WTC11 (cell line): Measurements from ENCODE around the gene LAMC3. TPM values are rescaled to one million over a fixed set of nuclear protein-coding genes. Genes with fewer than 3 reads are reported as not detected.
A peak's percentile ranks its signal among the peaks of the same experiment; 100 is the strongest.

Experiments used
- ATAC-seq: fragments of 200-7000 bp; cut with Tn5 transposase; 2 replicates; pipeline ENCODE4 v1.10.0; 2021; ENCODE audit warnings: mild to moderate bottlenecking, moderate library complexity
- CTCF ChIA-PET: fragments of 300-600 bp; sonication (Branson Sonifier 250); formaldehyde crosslinking; loops from one replicate; lab custom pipeline; 2021; ENCODE audit warnings: antibody characterized with exemption; lab: Charles Lee
- POLR2A ChIA-PET: fragments of 350-600 bp; sonication (Branson Sonifier 250); formaldehyde crosslinking; loops from one replicate; lab custom pipeline; 2021; ENCODE audit warnings: antibody characterized with exemption; lab: Charles Lee
- DNase-seq: peaks from one replicate; pipeline ENCODE4 v3.0.0; 2021; ENCODE audit warnings: low spot score
- H3K27ac Mint-ChIP-seq: 2 replicates; pipeline ENCODE4 v1.8.0; 2021; ENCODE audit warnings: mixed read lengths
- H3K27me3 Mint-ChIP-seq: 2 replicates; pipeline ENCODE4 v1.8.0; 2021; ENCODE audit warnings: low read depth, mild to moderate bottlenecking, moderate library complexity, mixed read lengths
- H3K36me3 Mint-ChIP-seq: 2 replicates; pipeline ENCODE4 v1.8.0; 2021; ENCODE audit warnings: mixed read lengths
- H3K4me1 Mint-ChIP-seq: 2 replicates; pipeline ENCODE4 v1.8.0; 2022; ENCODE audit warnings: mixed read lengths
- H3K4me3 Mint-ChIP-seq: 2 replicates; pipeline ENCODE4 v1.8.0; 2021; ENCODE audit warnings: mild to moderate bottlenecking, moderate library complexity, mixed read lengths
- H3K9me3 Mint-ChIP-seq: 2 replicates; pipeline ENCODE4 v1.8.0; 2021; ENCODE audit warnings: mixed read lengths
- CDX4 ChIP-seq: fragments of 250-450 bp; sonication (Bioruptor Pico); IDR thresholded peaks from 2 replicates; pipeline ENCODE4 v1.9.0; 2021; ENCODE audit warnings: moderate library complexity, mild to moderate bottlenecking, inconsistent platforms, borderline replicate concordance
- CTCF ChIP-seq: fragments of 200-600 bp; IDR thresholded peaks from 2 replicates; pipeline ENCODE4 v1.8.0; 2022; ENCODE audit warnings: antibody characterized with exemption
- E2F4 ChIP-seq: sonication (generic); formaldehyde crosslinking; IDR thresholded peaks from 2 replicates; pipeline ENCODE4 v1.8.1; 2022; ENCODE audit warnings: low read depth, mild to moderate bottlenecking, moderate library complexity, missing genetic modification reagents, borderline replicate concordance
- EMX1 ChIP-seq: fragments of 250-450 bp; sonication (Bioruptor Pico); IDR thresholded peaks from 2 replicates; pipeline ENCODE4 v1.8.0; 2021; ENCODE audit warnings: mild to moderate bottlenecking
- ERG ChIP-seq: fragments of 250-450 bp; sonication (Bioruptor Pico); IDR thresholded peaks from 2 replicates; pipeline ENCODE4 v1.8.0; 2021; ENCODE audit warnings: mild to moderate bottlenecking
- FOXJ3 ChIP-seq: sonication (generic); formaldehyde crosslinking; IDR thresholded peaks from 2 replicates; pipeline ENCODE4 v1.9.0; 2021; ENCODE audit warnings: missing genetic modification reagents, mild to moderate bottlenecking, borderline replicate concordance
- GTF2I ChIP-seq: fragments of 250-450 bp; sonication (Bioruptor Pico); conservative IDR thresholded peaks from 2 replicates; pipeline ENCODE4 v1.4.0; 2021; ENCODE audit warnings: mild to moderate bottlenecking
- HMGA2 ChIP-seq: fragments of 250-450 bp; sonication (Bioruptor Pico); IDR thresholded peaks from 2 replicates; pipeline ENCODE4 v1.4.0; 2021; ENCODE audit warnings: mild to moderate bottlenecking, moderate library complexity
- MLX ChIP-seq: sonication (generic); formaldehyde crosslinking; IDR thresholded peaks from 2 replicates; pipeline ENCODE4 v1.8.1; 2023; ENCODE audit warnings: mild to moderate bottlenecking, missing genetic modification reagents, moderate library complexity
- MXD4 ChIP-seq: fragments of 250-450 bp; sonication (Bioruptor Pico); IDR thresholded peaks from 2 replicates; pipeline ENCODE4 v1.8.0; 2021; ENCODE audit warnings: mild to moderate bottlenecking, moderate library complexity, borderline replicate concordance
- NFE2L1 ChIP-seq: sonication (generic); formaldehyde crosslinking; IDR thresholded peaks from 2 replicates; pipeline ENCODE4 v1.8.1; 2023; ENCODE audit warnings: missing genetic modification reagents
- NFYB ChIP-seq: sonication (generic); formaldehyde crosslinking; conservative IDR thresholded peaks from 2 replicates; pipeline ENCODE4 v1.8.0; 2022; ENCODE audit warnings: low read depth, missing genetic modification reagents
- NR3C1 ChIP-seq: sonication (generic); formaldehyde crosslinking; conservative IDR thresholded peaks from 2 replicates; pipeline ENCODE4 v1.8.1; 2023; ENCODE audit warnings: low read depth, mild to moderate bottlenecking, missing genetic modification reagents
- SMAD3 ChIP-seq: sonication (generic); formaldehyde crosslinking; IDR thresholded peaks from 2 replicates; pipeline ENCODE4 v1.8.0; 2022; ENCODE audit warnings: missing genetic modification reagents, mild to moderate bottlenecking, borderline replicate concordance
- SOX15 ChIP-seq: fragments of 250-450 bp; sonication (Bioruptor Pico); IDR thresholded peaks from 2 replicates; pipeline ENCODE4 v1.9.0; 2021; ENCODE audit warnings: mild to moderate bottlenecking
- TEAD4 ChIP-seq: sonication (generic); formaldehyde crosslinking; IDR thresholded peaks from 2 replicates; pipeline ENCODE4 v1.8.0; 2022; ENCODE audit warnings: mild to moderate bottlenecking, missing genetic modification reagents
- TP53 ChIP-seq: sonication (generic); formaldehyde crosslinking; IDR thresholded peaks from 2 replicates; pipeline ENCODE4 v1.8.1; 2023; ENCODE audit warnings: mild to moderate bottlenecking, missing genetic modification reagents
- ZBTB43 ChIP-seq: sonication (generic); formaldehyde crosslinking; IDR thresholded peaks from 2 replicates; pipeline ENCODE4 v1.8.1; 2023; ENCODE audit warnings: mild to moderate bottlenecking, missing genetic modification reagents
- ZNF121 ChIP-seq: sonication (generic); formaldehyde crosslinking; IDR thresholded peaks from 2 replicates; pipeline ENCODE4 v1.8.0; 2023; ENCODE audit warnings: missing genetic modification reagents
- ZNF396 ChIP-seq: fragments of 250-450 bp; sonication (Bioruptor Pico); IDR thresholded peaks from 2 replicates; pipeline ENCODE4 v1.8.0; 2021; ENCODE audit warnings: mild to moderate bottlenecking, moderate library complexity, borderline replicate concordance
- ZNF671 ChIP-seq: fragments of 250-450 bp; sonication (Bioruptor Pico); IDR thresholded peaks from 2 replicates; pipeline ENCODE4 v1.8.0; 2021; ENCODE audit warnings: mild to moderate bottlenecking
- total RNA-seq: library from RNA; stranded (reverse); gene quantifications from 3 replicates; pipeline ENCODE4 v1.2.3, GENCODE V29; 2021

Gene LAMC3
- total RNA-seq, 1 experiment from 2014 or later, result 50.9 TPM

GRCh38 chr9:131015112-131015511, 6.1 kb downstream of the LAMC3 start:
- ChIA-PET POLR2A (no interaction called here), CTCF (no interaction called here)
- Mint-ChIP-seq H3K9me3 (peaks cover under 1% of the 10 kb centered on the region; the same call in 1 of the 2 replicates), H3K4me3 (no peak overlapping the region), H3K36me3 (peaks cover 3% of the 10 kb centered on the region; the same call in 1 of the 2 replicates), H3K27me3 (no peaks in the 10 kb centered on the region), H3K27ac (no peak overlapping the region), H3K4me1 (peaks cover 43% of the 10 kb centered on the region)
- ATAC-seq (no peak), DNase-seq (no peak)
- TF ChIP-seq EMX1 (CRISPR knock-in tag) (no peak), NFYB (CRISPR knock-in tag) (no peak), SMAD3 (no peak), SOX15 (CRISPR knock-in tag) (no peak), FOXJ3 (CRISPR knock-in tag) (no peak), ERG (CRISPR knock-in tag) (no peak), MXD4 (CRISPR knock-in tag) (no peak), ZBTB43 (CRISPR knock-in tag) (no peak), CTCF (no peak), E2F4 (no peak), ZNF121 (CRISPR knock-in tag) (no peak), NR3C1 (CRISPR knock-in tag) (no peak)

GRCh38 chr9:131015876-131016397, 7.0 kb downstream of the LAMC3 start:
- peak overlapping the region; percentile 95 for H3K27ac Mint-ChIP-seq
- DNase-seq, result no peak
- peaks cover 3% of the 10 kb centered on the region; the same call in 1 of the 2 replicates for H3K36me3 Mint-ChIP-seq
- CTCF ChIA-PET, result interaction anchor here (1.8 to 3.0 kb wide), 2 partner anchors 18 to 30 kb away, joined by 11 to 35 read pairs; no protein-coding TSS in a partner anchor
- TF ChIP-seq GTF2I (0 out of 2 replicates have a peak, but pooled peaks have one; percentile 43), ZNF396 (CRISPR knock-in tag) (no peak), TEAD4 (no peak)
- TF ChIP-seq, all 79 proteins: peak for 1
- Mint-ChIP-seq H3K4me1 (peaks cover 35% of the 10 kb centered on the region), H3K9me3 (peaks cover 4% of the 10 kb centered on the region; the same call in 1 of the 2 replicates), H3K27me3 (no peaks in the 10 kb centered on the region), H3K4me3 (no peak overlapping the region)
- POLR2A ChIA-PET, result no interaction called here
- no peak for ATAC-seq

GRCh38 chr9:131017067-131017466, 8.1 kb downstream of the LAMC3 start:
- POLR2A ChIA-PET, result no interaction called here
- peaks cover 24% of the 10 kb centered on the region for H3K4me1 Mint-ChIP-seq
- peak overlapping the region; percentile 95 for H3K27ac Mint-ChIP-seq
- peak; percentile 79 for ATAC-seq
- no peak for TF ChIP-seq NFYB (CRISPR knock-in tag)
- no peak for TF ChIP-seq CDX4 (CRISPR knock-in tag)
- TF ChIP-seq TEAD4, result no peak
- TF ChIP-seq TP53 (CRISPR knock-in tag), result no peak
- TF ChIP-seq NFE2L1, result no peak
- no peak for TF ChIP-seq ZNF671
- TF ChIP-seq MLX (CRISPR knock-in tag), result no peak
- no peak for TF ChIP-seq HMGA2 (CRISPR knock-in tag)
- TF ChIP-seq, all 79 proteins: peak for 0
- H3K9me3 Mint-ChIP-seq, result peaks cover 4% of the 10 kb centered on the region; the same call in 1 of the 2 replicates
- H3K4me3 Mint-ChIP-seq, result no peak overlapping the region
- H3K36me3 Mint-ChIP-seq, result peaks cover 3% of the 10 kb centered on the region; the same call in 1 of the 2 replicates
- DNase-seq, result peak; percentile 49
- CTCF ChIA-PET, result interaction anchor here (0.7 to 3.0 kb wide), 3 partner anchors 19 to 200 kb away, joined by 3 to 35 read pairs (median 11); no protein-coding TSS in a partner anchor
- H3K27me3 Mint-ChIP-seq, result no peaks in the 10 kb centered on the region
